ENCODE measurements around the gene CDH23.

CDH23 gene

GRCh38 chr10:71460615-71461014, 63.9 kb downstream of the CDH23 start:
- Histone ChIP-seq H3K4me1 (ENCODE audit: control insufficient read depth in 2 of 2, insufficient read depth in 2 of 2, low read length in 2 of 2) (no peaks in the 10 kb centered on the region), H3K9me3 (ENCODE audit: control insufficient read depth in 2 of 2, low read length in 2 of 2) (no peaks in the 10 kb centered on the region), H3K4me3 (ENCODE audit: low read length in 2 of 2) (no peak overlapping the region), H3K27ac (ENCODE audit: low read depth in 2 of 2, low read length in 2 of 2) (no peak overlapping the region), H3K27me3 (ENCODE audit: control insufficient read depth in 2 of 2, insufficient read depth in 2 of 2, low read length in 2 of 2) (peaks cover 3 to 4% of the 10 kb centered on the region in 2 donors), H3K36me3 (ENCODE audit: control insufficient read depth in 2 of 2, insufficient read depth in 2 of 2, low read length in 2 of 2) (no peaks in the 10 kb centered on the region), H3K9ac (ENCODE audit: low read depth in 1 of 2, low read length in 2 of 2) (no peak overlapping the region)

GRCh38 chr10:71461457-71461856, 64.7 kb downstream of the CDH23 start:
- peaks cover 0 to 4% of the 10 kb centered on the region in 2 donors for H3K27me3 ChIP-seq (ENCODE audit: control insufficient read depth in 2 of 2, insufficient read depth in 2 of 2, low read length in 2 of 2)
- H3K9me3 ChIP-seq (ENCODE audit: control insufficient read depth in 2 of 2, low read length in 2 of 2) = no peaks in the 10 kb centered on the region
- H3K4me1 ChIP-seq (ENCODE audit: control insufficient read depth in 2 of 2, insufficient read depth in 2 of 2, low read length in 2 of 2) = no peaks in the 10 kb centered on the region
- no peak overlapping the region for H3K27ac ChIP-seq (ENCODE audit: low read depth in 2 of 2, low read length in 2 of 2)
- no peak overlapping the region for H3K4me3 ChIP-seq (ENCODE audit: low read length in 2 of 2)
- no peak overlapping the region for H3K9ac ChIP-seq (ENCODE audit: low read depth in 1 of 2, low read length in 2 of 2)
- no peaks in the 10 kb centered on the region for H3K36me3 ChIP-seq (ENCODE audit: control insufficient read depth in 2 of 2, insufficient read depth in 2 of 2, low read length in 2 of 2)

- Histone ChIP-seq H3K27me3 (ENCODE audit: control insufficient read depth in 2 of 2, insufficient read depth in 2 of 2, low read length in 2 of 2) (no peaks in the 10 kb centered on the region), H3K9ac (ENCODE audit: low read depth in 1 of 2, low read length in 2 of 2) (no peak overlapping the region), H3K36me3 (ENCODE audit: control insufficient read depth in 2 of 2, insufficient read depth in 2 of 2, low read length in 2 of 2) (no peaks in the 10 kb centered on the region), H3K9me3 (ENCODE audit: control insufficient read depth in 2 of 2, low read length in 2 of 2) (no peaks in the 10 kb centered on the region), H3K4me3 (ENCODE audit: low read length in 2 of 2) (no peak overlapping the region), H3K27ac (ENCODE audit: low read depth in 2 of 2, low read length in 2 of 2) (no peak overlapping the region), H3K4me1 (ENCODE audit: control insufficient read depth in 2 of 2, insufficient read depth in 2 of 2, low read length in 2 of 2) (no peaks in the 10 kb centered on the region)
These were observed 65.6 kb downstream of the CDH23 start for GRCh38 chr10:71462062-71462935.

- H3K27me3 ChIP-seq (ENCODE audit: control insufficient read depth in 2 of 2, insufficient read depth in 2 of 2, low read length in 2 of 2) = no peaks in the 10 kb centered on the region
- H3K27ac ChIP-seq (ENCODE audit: low read depth in 2 of 2, low read length in 2 of 2) = no peak overlapping the region
- H3K36me3 ChIP-seq (ENCODE audit: control insufficient read depth in 2 of 2, insufficient read depth in 2 of 2, low read length in 2 of 2) = no peaks in the 10 kb centered on the region
- no peaks in the 10 kb centered on the region for H3K4me1 ChIP-seq (ENCODE audit: control insufficient read depth in 2 of 2, insufficient read depth in 2 of 2, low read length in 2 of 2)
- H3K9ac ChIP-seq (ENCODE audit: low read depth in 1 of 2, low read length in 2 of 2) = no peak overlapping the region
- H3K4me3 ChIP-seq (ENCODE audit: low read length in 2 of 2) = no peak overlapping the region
- no peaks in the 10 kb centered on the region for H3K9me3 ChIP-seq (ENCODE audit: control insufficient read depth in 2 of 2, low read length in 2 of 2)
These were observed 66.4 kb downstream of the CDH23 start for GRCh38 chr10:71463111-71463510.

GRCh38 chr10:71465551-71466252, 69.0 kb downstream of the CDH23 start:
- Histone ChIP-seq H3K4me3 (ENCODE audit: low read length in 2 of 2) (no peak overlapping the region), H3K27me3 (ENCODE audit: control insufficient read depth in 2 of 2, insufficient read depth in 2 of 2, low read length in 2 of 2) (no peaks in the 10 kb centered on the region), H3K9me3 (ENCODE audit: control insufficient read depth in 2 of 2, low read length in 2 of 2) (no peaks in the 10 kb centered on the region), H3K36me3 (ENCODE audit: control insufficient read depth in 2 of 2, insufficient read depth in 2 of 2, low read length in 2 of 2) (no peaks in the 10 kb centered on the region), H3K27ac (ENCODE audit: low read depth in 2 of 2, low read length in 2 of 2) (no peak overlapping the region), H3K4me1 (ENCODE audit: control insufficient read depth in 2 of 2, insufficient read depth in 2 of 2, low read length in 2 of 2) (no peaks in the 10 kb centered on the region), H3K9ac (ENCODE audit: low read depth in 1 of 2, low read length in 2 of 2) (no peak overlapping the region)

- Histone ChIP-seq H3K9ac (ENCODE audit: low read depth in 1 of 2, low read length in 2 of 2) (no peak overlapping the region), H3K27me3 (ENCODE audit: control insufficient read depth in 2 of 2, insufficient read depth in 2 of 2, low read length in 2 of 2) (no peaks in the 10 kb centered on the region), H3K4me3 (ENCODE audit: low read length in 2 of 2) (no peak overlapping the region), H3K27ac (ENCODE audit: low read depth in 2 of 2, low read length in 2 of 2) (no peak overlapping the region), H3K36me3 (ENCODE audit: control insufficient read depth in 2 of 2, insufficient read depth in 2 of 2, low read length in 2 of 2) (no peaks in the 10 kb centered on the region), H3K4me1 (ENCODE audit: control insufficient read depth in 2 of 2, insufficient read depth in 2 of 2, low read length in 2 of 2) (no peaks in the 10 kb centered on the region), H3K9me3 (ENCODE audit: control insufficient read depth in 2 of 2, low read length in 2 of 2) (no peaks in the 10 kb centered on the region)
These were observed 69.6 kb downstream of the CDH23 start for GRCh38 chr10:71466330-71466729.

- no peaks in the 10 kb centered on the region for H3K36me3 ChIP-seq (ENCODE audit: control insufficient read depth in 2 of 2, insufficient read depth in 2 of 2, low read length in 2 of 2)
- H3K9ac ChIP-seq (ENCODE audit: low read depth in 1 of 2, low read length in 2 of 2) = no peak overlapping the region
- no peak overlapping the region for H3K4me3 ChIP-seq (ENCODE audit: low read length in 2 of 2)
- H3K27ac ChIP-seq (ENCODE audit: low read depth in 2 of 2, low read length in 2 of 2) = no peak overlapping the region
- H3K4me1 ChIP-seq (ENCODE audit: control insufficient read depth in 2 of 2, insufficient read depth in 2 of 2, low read length in 2 of 2) = no peaks in the 10 kb centered on the region
- H3K9me3 ChIP-seq (ENCODE audit: control insufficient read depth in 2 of 2, low read length in 2 of 2) = no peaks in the 10 kb centered on the region
- H3K27me3 ChIP-seq (ENCODE audit: control insufficient read depth in 2 of 2, insufficient read depth in 2 of 2, low read length in 2 of 2) = no peaks in the 10 kb centered on the region
These were observed 70.4 kb downstream of the CDH23 start for GRCh38 chr10:71467161-71467560.

GRCh38 chr10:71467569-71468362, 71.0 kb downstream of the CDH23 start:
- no peak overlapping the region for H3K9ac ChIP-seq (ENCODE audit: low read depth in 1 of 2, low read length in 2 of 2)
- no peaks in the 10 kb centered on the region for H3K27me3 ChIP-seq (ENCODE audit: control insufficient read depth in 2 of 2, insufficient read depth in 2 of 2, low read length in 2 of 2)
- H3K4me1 ChIP-seq (ENCODE audit: control insufficient read depth in 2 of 2, insufficient read depth in 2 of 2, low read length in 2 of 2) = no peaks in the 10 kb centered on the region
- H3K27ac ChIP-seq (ENCODE audit: low read depth in 2 of 2, low read length in 2 of 2) = no peak overlapping the region
- H3K36me3 ChIP-seq (ENCODE audit: control insufficient read depth in 2 of 2, insufficient read depth in 2 of 2, low read length in 2 of 2) = no peaks in the 10 kb centered on the region
- H3K4me3 ChIP-seq (ENCODE audit: low read length in 2 of 2) = no peak overlapping the region
- H3K9me3 ChIP-seq (ENCODE audit: control insufficient read depth in 2 of 2, low read length in 2 of 2) = no peaks in the 10 kb centered on the region

- Histone ChIP-seq H3K9me3 (ENCODE audit: control insufficient read depth in 2 of 2, low read length in 2 of 2) (no peaks in the 10 kb centered on the region), H3K36me3 (ENCODE audit: control insufficient read depth in 2 of 2, insufficient read depth in 2 of 2, low read length in 2 of 2) (no peaks in the 10 kb centered on the region), H3K27ac (ENCODE audit: low read depth in 2 of 2, low read length in 2 of 2) (no peak overlapping the region), H3K27me3 (ENCODE audit: control insufficient read depth in 2 of 2, insufficient read depth in 2 of 2, low read length in 2 of 2) (no peaks in the 10 kb centered on the region), H3K4me1 (ENCODE audit: control insufficient read depth in 2 of 2, insufficient read depth in 2 of 2, low read length in 2 of 2) (no peaks in the 10 kb centered on the region), H3K9ac (ENCODE audit: low read depth in 1 of 2, low read length in 2 of 2) (no peak overlapping the region), H3K4me3 (ENCODE audit: low read length in 2 of 2) (no peak overlapping the region)
These were observed 71.8 kb downstream of the CDH23 start for GRCh38 chr10:71468363-71469094.
